K562 (cell line): Measurements from ENCODE around the gene PHACTR3. TPM values are rescaled to one million over a fixed set of nuclear protein-coding genes. Genes with fewer than 3 reads are reported as not detected.
A peak's percentile ranks its signal among the peaks of the same experiment; 100 is the strongest.

Source experiments
- ATAC-seq: fragments of 200-7000 bp; cut with Tn5 transposase; 3 replicates; pipeline ENCODE4 v1.9.1; 2020; ENCODE audit warnings: moderate library complexity
- BruUV-seq: library from RNA; stranded (reverse); fragments of 400-500 nt; replicated peaks from 2 replicates; lab custom pipeline; 2021; lab: Mats Ljungman, UMichigan
- CTCF ChIA-PET: fragments of 300-600 bp; formaldehyde crosslinking; extraction: SDS; loops from one replicate; lab custom pipeline; 2021; ENCODE audit warnings: low intra/inter-chr PET ratio; lab: Yijun Ruan, JAX
- POLR2A ChIA-PET: fragments of 300-600, 350-650 bp; sonication (Branson Sonifier 250); formaldehyde crosslinking; extraction: SDS; loops from one replicate; lab custom pipeline; 2021; ENCODE audit warnings: antibody characterized with exemption, inconsistent platforms; lab: Yijun Ruan, JAX
- DNase-seq, 4 experiments: peaks; one replicate each; pipeline versions ENCODE4 v3.0.0 to v3.0.0-alpha.2; 2011 to 2018; ENCODE audit warnings: low spot score in 3 of 4, mixed read lengths in 3 of 4; ENCODE audit errors: extremely low read depth in 1 of 4
- FAIRE-seq: peaks from 2 replicates; lab custom pipeline; 2011; peaks lifted over from hg19 to GRCh38; lab: Jason Lieb, UNC
- H2AFZ ChIP-seq: 2 replicates; pipeline ENCODE4 v1.6.0; 2011; ENCODE audit warnings: low read depth, low read length, control low read depth, inconsistent platforms
- H3K27ac ChIP-seq: fragments of 200-600 bp; 3 replicates; pipeline ENCODE4 v1.8.0; 2011; ENCODE audit warnings: low read depth, mild to moderate bottlenecking, control low read depth, inconsistent platforms, low read length, moderate library complexity, mixed read lengths; ENCODE audit errors: extremely low read depth
- H3K27me3 ChIP-seq, 2 experiments: fragments of 300-600 bp in 1 of 2; 2 replicates in 1 of 2; 3 replicates in 1 of 2; pipeline versions ENCODE4 v1.6.0 to v1.8.0; 2011; ENCODE audit warnings: inconsistent platforms in 2 of 2, low read length in 2 of 2, mild to moderate bottlenecking in 1 of 2, mixed read lengths in 1 of 2, moderate library complexity in 1 of 2; ENCODE audit not compliant: control insufficient read depth in 2 of 2, insufficient read depth in 2 of 2
- H3K36me3 ChIP-seq: fragments of 300-600 bp; 3 replicates; pipeline ENCODE4 v1.8.0; 2011; ENCODE audit warnings: mild to moderate bottlenecking, low read length, inconsistent platforms; ENCODE audit not compliant: control insufficient read depth, insufficient read depth
- H3K4me1 ChIP-seq, 2 experiments: fragments of 200-600 bp in 1 of 2; replicated peaks in 1 of 2; 2 replicates in 1 of 2; 3 replicates in 1 of 2; pipeline versions ENCODE4 v1.5.1 to v1.8.0; 2011; ENCODE audit warnings: inconsistent platforms in 2 of 2, low read length in 2 of 2, mild to moderate bottlenecking in 1 of 2, mixed read lengths in 1 of 2, moderate library complexity in 1 of 2; ENCODE audit not compliant: control insufficient read depth in 2 of 2, insufficient read depth in 2 of 2
- H3K4me2 ChIP-seq: 2 replicates; pipeline ENCODE4 v1.6.1; 2011; ENCODE audit warnings: low read length, control low read depth, inconsistent platforms, mixed read lengths; ENCODE audit not compliant: insufficient read depth
- H3K4me3 ChIP-seq: fragments of 200-600 bp; sonication (generic), shearing (Covaris generic); 2 replicates; pipeline ENCODE4 v1.5.1; 2016; ENCODE audit warnings: control low read depth, inconsistent platforms
- H3K79me2 ChIP-seq: fragments of 200-600 bp; 3 replicates; pipeline ENCODE4 v1.8.0; 2011; ENCODE audit warnings: low read length, inconsistent platforms; ENCODE audit not compliant: control insufficient read depth, insufficient read depth
- H3K9ac ChIP-seq, 2 experiments: 2 replicates each; pipeline versions ENCODE4 v1.6.0 to v1.6.1; 2011; ENCODE audit warnings: low read depth in 2 of 2, low read length in 2 of 2, control low read depth in 1 of 2, inconsistent platforms in 1 of 2, mild to moderate bottlenecking in 1 of 2, mixed read lengths in 1 of 2; ENCODE audit not compliant: insufficient read depth in 1 of 2
- H3K9me1 ChIP-seq: one replicate; pipeline ENCODE4 v1.6.0; 2011; ENCODE audit warnings: inconsistent platforms, mild to moderate bottlenecking, low read length, moderate library complexity; ENCODE audit not compliant: control insufficient read depth, insufficient read depth
- H3K9me3 ChIP-seq: replicated peaks from 2 replicates; pipeline ENCODE4 v1.5.1; 2011; ENCODE audit warnings: low read depth, low read length, inconsistent platforms; ENCODE audit not compliant: control insufficient read depth, insufficient read depth
- H4K20me1 ChIP-seq: replicated peaks from 2 replicates; pipeline ENCODE4 v1.6.1; 2011; ENCODE audit warnings: low read length, inconsistent platforms, mixed read lengths; ENCODE audit not compliant: control insufficient read depth, insufficient read depth
- CTCF ChIP-seq, 3 experiments: IDR thresholded peaks in 2 of 3; conservative IDR thresholded peaks in 1 of 3; 2 replicates each; pipeline ENCODE4 v1.5.1; 2011 to 2012; ENCODE audit warnings: low read length in 3 of 3, mild to moderate bottlenecking in 3 of 3, control low read depth in 2 of 3, improper control_type of control experiment in 1 of 3, inconsistent platforms in 1 of 3, low read depth in 1 of 3, mixed read lengths in 1 of 3, moderate library complexity in 1 of 3; ENCODE audit not compliant: insufficient read depth in 2 of 3
- STAG1 ChIP-seq: sonication (generic); formaldehyde crosslinking; IDR thresholded peaks from 2 replicates; pipeline ENCODE4 v1.5.0; 2020; ENCODE audit warnings: missing genetic modification reagents, borderline replicate concordance
- ZFPM2 ChIP-seq: fragments of 250-450 bp; sonication (Bioruptor Pico); IDR thresholded peaks from 2 replicates; pipeline ENCODE4 v1.5.1; 2022; ENCODE audit warnings: mild to moderate bottlenecking
- ZNF134 ChIP-seq: fragments of 250-450 bp; sonication (Bioruptor Pico); conservative IDR thresholded peaks from 2 replicates; pipeline ENCODE4 v1.4.0; 2020
- WGBS: fragments of 100-300 bp; shearing (Covaris generic); methylation state at CpG from one replicate; pipeline ENCODE4 v1.1.6; 2016; ENCODE audit warnings: low coverage, mixed read lengths; ENCODE audit not compliant: insufficient coverage; ENCODE audit errors: missing lambda C conversion rate; 5-methylcytosine and 5-hydroxymethylcytosine counted together
- in situ Hi-C: fragments of 300-500 bp; cut with MboI; formaldehyde crosslinking; loops from 4 replicates; pipeline ENCODE4 v1.15.0; 2018; ENCODE audit warnings: inconsistent platforms, mixed read lengths
- intact Hi-C: fragments of 100-400 bp; cut with micrococcal nuclease; formaldehyde crosslinking; loops from 2 replicates; pipeline ENCODE4 v1.14.2; 2022
- polyA plus RNA-seq, 8 experiments: library from polyadenylated mRNA; depleted of rRNA in 4 of 8; stranded (reverse) in 5 of 8; unstranded in 3 of 8; fragments of >200 nt; fragmentation: Nextera tagmentation in 2 of 8; fragmentation: Illumina TruSeq in 1 of 8; extraction: Ambion mirVana in 2 of 8; extraction: Trizol in 1 of 8; gene quantifications; 2 replicates each; pipeline versions ENCODE4 v1.2.1 to v1.2.3, GENCODE V29; 2011 to 2014; ENCODE audit warnings: inconsistent platforms in 1 of 8, missing spikeins in 1 of 8
- total RNA-seq, 7 experiments: library from RNA; depleted of rRNA in 6 of 7; stranded (reverse); fragments of >200 nt in 6 of 7; fragmentation: Illumina TruSeq in 2 of 7; extraction: Trizol in 2 of 7; gene quantifications; 2 replicates each; pipeline versions ENCODE4 v1.2.1 to v1.2.3, GENCODE V29; 2011 to 2021; ENCODE audit warnings: low replicate concordance in 1 of 7
- TF ChIP-seq, protein P1 (sequence below): fragments of 450-650 bp; formaldehyde crosslinking; IDR thresholded peaks from 2 replicates; pipeline ENCODE4 v1.4.0; 2020; ENCODE audit warnings: mild to moderate bottlenecking

The PHACTR3 gene
- total and polyA plus RNA-seq, 9 of the 15 experiments (the other 6 are each of a cell fraction or from before 2014, with no cell fraction given) = not detected

- no peak for TF ChIP-seq ZFPM2 (CRISPR knock-in tag)
- TF ChIP-seq, protein P1, sequence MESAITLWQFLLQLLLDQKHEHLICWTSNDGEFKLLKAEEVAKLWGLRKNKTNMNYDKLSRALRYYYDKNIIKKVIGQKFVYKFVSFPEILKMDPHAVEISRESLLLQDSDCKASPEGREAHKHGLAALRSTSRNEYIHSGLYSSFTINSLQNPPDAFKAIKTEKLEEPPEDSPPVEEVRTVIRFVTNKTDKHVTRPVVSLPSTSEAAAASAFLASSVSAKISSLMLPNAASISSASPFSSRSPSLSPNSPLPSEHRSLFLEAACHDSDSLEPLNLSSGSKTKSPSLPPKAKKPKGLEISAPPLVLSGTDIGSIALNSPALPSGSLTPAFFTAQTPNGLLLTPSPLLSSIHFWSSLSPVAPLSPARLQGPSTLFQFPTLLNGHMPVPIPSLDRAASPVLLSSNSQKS = no peak
These were observed 44.5 kb upstream of the PHACTR3 start (continued) for GRCh38 chr20:59559863-59560262.

GRCh38 chr20:59560588-59561227, 43.6 kb upstream of the PHACTR3 start:
- Histone ChIP-seq H3K27me3 (peaks cover 0 to 11% of the 10 kb centered on the region in 2 experiments; a peak in 2 of 5 replicates), H3K9me3 (no peaks in the 10 kb centered on the region), H3K4me1 (no peaks in the 10 kb centered on the region; a peak in 1 of 5 replicates), H3K9me1 (no peaks in the 10 kb centered on the region), H3K79me2 (no peaks in the 10 kb centered on the region), H3K36me3 (no peaks in the 10 kb centered on the region), H3K4me3 (no peak overlapping the region), H3K4me2 (no peak overlapping the region), H3K27ac (no peak overlapping the region), H2AFZ (no peak overlapping the region), H3K9ac (no peak overlapping the region), H4K20me1 (no peaks in the 10 kb centered on the region)
- FAIRE-seq (peak; percentile 59), DNase-seq (peak; percentile 23 to 74 (median 62)), ATAC-seq (peak; percentile 83)
- ChIA-PET CTCF (interaction anchor here (0.7 kb wide), 1 partner anchor 18 kb away, joined by 3 read pairs; no protein-coding TSS in a partner anchor), POLR2A (interaction anchor here (0.6 kb wide), 2 partner anchors 18 to 1782 kb away, joined by 3 read pairs; no protein-coding TSS in a partner anchor)
- intact Hi-C loops = no loop called here
- in situ Hi-C loops = no loop called here
- 1% methylated on average over 7 of the region's 7 CpGs for WGBS
- no TSS peak for BruUV-seq
- peak; percentile 38 to 54 (median 54); a peak in 4 of 6 replicates for TF ChIP-seq CTCF (IDR thresholded peaks at IDR 0.05 in 2 of 3, conservative IDR thresholded peaks at IDR 0.05 in 1 of 3; ENCODE audit: insufficient read depth in 2 of 3, low read depth in 1 of 3, low read length in 3 of 3)
- TF ChIP-seq STAG1 (CRISPR knock-in tag) = no peak
- TF ChIP-seq ZNF134 = no peak
